Peyer's patch (tissue), 4 donors: ENCODE data around the gene LPO.

Experiments used
- CTCF ChIP-seq, 6 experiments: fragments of 450-650 bp in 4 of 6; fragments of 200-600 bp in 2 of 6; sonication (generic) in 1 of 6; IDR thresholded peaks; one replicate each; pipeline ENCODE4 v1.5.1; 2017 to 2019; ENCODE audit warnings: antibody characterized with exemption in 6 of 6, mild to moderate bottlenecking in 3 of 6, moderate library complexity in 1 of 6
- POLR2A ChIP-seq, 2 donors: fragments of 450-650 bp; IDR thresholded peaks; one replicate each; pipeline ENCODE4 v1.5.1; 2017; ENCODE audit warnings: antibody characterized with exemption in 2 of 2, mild to moderate bottlenecking in 2 of 2, moderate library complexity in 2 of 2

DNA sequence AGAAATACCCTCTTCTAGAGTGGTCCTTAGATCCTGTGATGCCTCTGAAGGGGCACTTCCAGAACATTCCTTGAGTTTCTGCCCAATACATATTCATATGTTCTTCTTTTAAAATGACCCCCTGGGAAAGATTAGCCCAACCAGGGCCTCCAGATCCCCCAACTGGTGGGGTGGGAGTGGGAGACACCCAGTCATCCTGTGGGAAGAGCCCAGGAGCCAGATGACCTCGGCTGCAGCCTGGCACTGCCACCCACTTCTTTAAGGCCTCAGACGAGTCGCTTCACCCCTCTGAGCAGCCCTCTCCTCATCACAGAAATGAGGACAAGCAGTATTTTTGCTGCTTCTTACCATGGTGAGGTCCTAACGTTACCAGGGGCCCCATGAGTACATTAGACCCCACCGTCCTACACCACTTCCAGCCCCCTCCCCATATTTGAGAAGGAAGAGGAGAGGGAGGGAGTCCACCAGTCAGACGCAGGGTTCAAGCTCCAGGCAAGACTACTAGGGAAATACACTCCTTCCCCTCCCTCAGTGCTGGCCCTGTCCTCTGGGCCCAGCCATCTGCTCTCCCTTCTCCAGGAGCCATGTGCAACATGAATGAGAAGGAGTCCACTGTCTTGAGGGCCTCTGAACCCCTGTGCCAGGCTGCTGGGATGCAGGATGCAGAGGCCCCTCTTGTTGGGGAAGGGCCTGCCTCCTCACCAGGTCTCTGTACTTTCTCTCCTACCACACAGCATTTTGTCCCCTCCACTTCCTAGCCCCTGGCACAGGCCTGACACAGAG, 30.6 kb downstream of the LPO start:
- TF ChIP-seq CTCF (IDR thresholded peaks at IDR 0.05) (no peak), POLR2A (IDR thresholded peaks at IDR 0.05) (no peak)
